HEK293 (cell line): Measurements from ENCODE around the gene HTATIP2.

Experiments
- CTCF ChIP-seq: fragments of 450-650 bp; formaldehyde crosslinking; IDR thresholded peaks from 2 replicates; pipeline ENCODE4 v1.5.1; 2016; ENCODE audit warnings: missing biosample characterization, missing genetic modification characterization
- MEIS1 ChIP-seq: sonication (generic); formaldehyde crosslinking; IDR thresholded peaks from 2 replicates; pipeline ENCODE4 v1.8.1; 2022; ENCODE audit warnings: missing genetic modification reagents, mild to moderate bottlenecking, borderline replicate concordance
- ZNF362 ChIP-seq: fragments of 450-650 bp; formaldehyde crosslinking; IDR thresholded peaks from 2 replicates; pipeline ENCODE4 v1.5.1; 2016; ENCODE audit warnings: missing biosample characterization, missing genetic modification characterization
- ZNF513 ChIP-seq: fragments of 450-650 bp; IDR thresholded peaks from 2 replicates; pipeline ENCODE4 v1.5.1; 2018; ENCODE audit warnings: missing biosample characterization, missing genetic modification characterization
- ZSCAN16 ChIP-seq: fragments of 450-650 bp; formaldehyde crosslinking; IDR thresholded peaks from 2 replicates; pipeline ENCODE4 v1.5.1; 2016; ENCODE audit warnings: missing biosample characterization, missing genetic modification characterization
- TF ChIP-seq, protein P1 (sequence below): fragments of 450-650 bp; formaldehyde crosslinking; IDR thresholded peaks from 2 replicates; pipeline ENCODE4 v1.5.1; 2016; ENCODE audit warnings: missing biosample characterization, missing genetic modification characterization, borderline replicate concordance

DNA sequence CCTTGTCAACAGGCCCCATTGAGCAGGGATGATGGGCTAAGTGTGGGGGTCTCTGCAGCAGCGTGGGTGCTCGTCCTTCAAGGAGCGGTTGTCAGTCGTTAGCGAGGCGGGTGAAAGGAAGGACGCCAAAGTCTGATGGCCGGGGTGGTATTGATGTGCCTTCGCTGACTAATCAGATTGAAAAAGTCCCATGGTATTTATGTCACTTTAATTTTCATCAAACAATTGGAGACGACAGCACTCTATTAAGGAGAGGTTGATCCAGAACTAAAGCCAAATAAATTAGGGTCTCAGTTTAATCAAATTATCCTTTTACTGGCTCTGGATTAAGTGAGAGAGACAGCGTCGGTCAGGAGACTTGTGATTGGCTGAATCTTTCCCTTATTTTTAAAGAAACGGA lies 9.6 kb downstream of the HTATIP2 start:
- no peak for TF ChIP-seq MEIS1 (CRISPR knock-in tag)
- no peak for TF ChIP-seq CTCF
- TF ChIP-seq, protein P1, sequence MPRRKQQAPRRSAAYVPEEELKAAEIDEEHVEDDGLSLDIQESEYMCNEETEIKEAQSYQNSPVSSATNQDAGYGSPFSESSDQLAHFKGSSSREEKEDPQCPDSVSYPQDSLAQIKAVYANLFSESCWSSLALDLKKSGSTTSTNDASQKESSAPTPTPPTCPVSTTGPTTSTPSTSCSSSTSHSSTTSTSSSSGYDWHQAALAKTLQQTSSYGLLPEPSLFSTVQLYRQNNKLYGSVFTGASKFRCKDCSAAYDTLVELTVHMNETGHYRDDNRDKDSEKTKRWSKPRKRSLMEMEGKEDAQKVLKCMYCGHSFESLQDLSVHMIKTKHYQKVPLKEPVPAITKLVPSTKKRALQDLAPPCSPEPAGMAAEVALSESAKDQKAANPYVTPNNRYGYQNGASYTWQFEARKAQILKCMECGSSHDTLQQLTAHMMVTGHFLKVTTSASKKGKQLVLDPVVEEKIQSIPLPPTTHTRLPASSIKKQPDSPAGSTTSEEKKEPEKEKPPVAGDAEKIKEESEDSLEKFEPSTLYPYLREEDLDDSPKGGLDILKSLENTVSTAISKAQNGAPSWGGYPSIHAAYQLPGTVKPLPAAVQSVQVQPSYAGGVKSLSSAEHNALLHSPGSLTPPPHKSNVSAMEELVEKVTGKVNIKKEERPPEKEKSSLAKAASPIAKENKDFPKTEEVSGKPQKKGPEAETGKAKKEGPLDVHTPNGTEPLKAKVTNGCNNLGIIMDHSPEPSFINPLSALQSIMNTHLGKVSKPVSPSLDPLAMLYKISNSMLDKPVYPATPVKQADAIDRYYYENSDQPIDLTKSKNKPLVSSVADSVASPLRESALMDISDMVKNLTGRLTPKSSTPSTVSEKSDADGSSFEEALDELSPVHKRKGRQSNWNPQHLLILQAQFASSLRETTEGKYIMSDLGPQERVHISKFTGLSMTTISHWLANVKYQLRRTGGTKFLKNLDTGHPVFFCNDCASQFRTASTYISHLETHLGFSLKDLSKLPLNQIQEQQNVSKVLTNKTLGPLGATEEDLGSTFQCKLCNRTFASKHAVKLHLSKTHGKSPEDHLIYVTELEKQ: no peak
- no peak for TF ChIP-seq ZSCAN16
- TF ChIP-seq ZNF513 (tag by site-specific recombination): no peak
- TF ChIP-seq ZNF362 (tag by site-specific recombination): no peak
